K562 (cell line): ENCODE results near the gene MICALL2. TPM values are rescaled to one million over a fixed set of nuclear protein-coding genes. Genes with fewer than 3 reads are reported as not detected.
A peak's percentile ranks its signal among the peaks of the same experiment; 100 is the strongest.

ENCODE experiments used
- BACH1 ChIP-seq: fragments of 200-800 bp; sonication (Bioruptor generic); IDR thresholded peaks from 2 replicates; pipeline ENCODE4 v1.6.1; 2016; ENCODE audit warnings: missing genetic modification characterization, missing compliant biosample characterization
- CHD1 ChIP-seq: fragments of 200-600 bp; sonication (generic); IDR thresholded peaks from one replicate; pipeline ENCODE4 v1.6.1; 2012; ENCODE audit warnings: mild to moderate bottlenecking, moderate library complexity, low read length, inconsistent platforms
- CTBP1 ChIP-seq: fragments of 450-650 bp; IDR thresholded peaks from 2 replicates; pipeline ENCODE4 v1.6.1; 2016; ENCODE audit warnings: borderline replicate concordance
- ELF4 ChIP-seq: fragments of 450-650 bp; formaldehyde crosslinking; IDR thresholded peaks from 2 replicates; pipeline ENCODE4 v1.4.0; 2022; ENCODE audit warnings: missing genetic modification characterization
- MTA3 ChIP-seq: fragments of 450-650 bp; formaldehyde crosslinking; IDR thresholded peaks from 2 replicates; pipeline ENCODE4 v1.6.1; 2017; ENCODE audit warnings: mild to moderate bottlenecking, borderline replicate concordance
- NR2C2 ChIP-seq, 2 experiments: fragments of 200-800 bp in 1 of 2; sonication (Bioruptor generic) in 1 of 2; sonication (generic) in 1 of 2; formaldehyde crosslinking in 1 of 2; IDR thresholded peaks; 2 replicates each; pipeline versions ENCODE4 v1.6.1 to v1.8.0; 2016 to 2022; ENCODE audit warnings: mild to moderate bottlenecking in 1 of 2, missing compliant biosample characterization in 1 of 2, missing genetic modification characterization in 1 of 2, missing genetic modification reagents in 1 of 2
- PHF20 ChIP-seq: fragments of 450-650 bp; IDR thresholded peaks from 2 replicates; pipeline ENCODE4 v1.6.1; 2018; ENCODE audit not compliant: partially characterized antibody
- PRMT5 ChIP-seq: sonication (generic); formaldehyde crosslinking; IDR thresholded peaks from 2 replicates; pipeline ENCODE4 v1.5.0; 2020; ENCODE audit warnings: missing genetic modification reagents
- RBFOX2 ChIP-seq: fragments of 200-400 bp; formaldehyde crosslinking; IDR thresholded peaks from 2 replicates; pipeline ENCODE4 v1.6.1; 2017; ENCODE audit warnings: low read depth, mild to moderate bottlenecking, low read length, moderate library complexity
- XRCC5 ChIP-seq: fragments of 200-400 bp; formaldehyde crosslinking; IDR thresholded peaks from 2 replicates; pipeline ENCODE4 v1.6.1; 2017; ENCODE audit warnings: low read depth, mild to moderate bottlenecking, low read length
- ZBTB40 ChIP-seq, 2 experiments: fragments of 450-650 bp in 1 of 2; sonication (generic) in 1 of 2; formaldehyde crosslinking in 1 of 2; IDR thresholded peaks; 2 replicates each; pipeline versions ENCODE4 v1.7.1 to v1.9.0; 2016 to 2022; ENCODE audit warnings: inconsistent platforms in 1 of 2, mild to moderate bottlenecking in 1 of 2, missing genetic modification reagents in 1 of 2
- ZBTB9 ChIP-seq: fragments of 450-650 bp; formaldehyde crosslinking; IDR thresholded peaks from 2 replicates; pipeline ENCODE4 v1.4.0; 2020; ENCODE audit warnings: mild to moderate bottlenecking, moderate library complexity
- ZNF12 ChIP-seq: sonication (generic); formaldehyde crosslinking; IDR thresholded peaks from 2 replicates; pipeline ENCODE4 v1.4.0; 2020; ENCODE audit warnings: mild to moderate bottlenecking, missing genetic modification reagents
- ZNF165 ChIP-seq: fragments of 250-450 bp; sonication (Bioruptor Pico); IDR thresholded peaks from 2 replicates; pipeline ENCODE4 v1.4.0; 2020; ENCODE audit warnings: borderline replicate concordance
- ZNF224 ChIP-seq: sonication (generic); formaldehyde crosslinking; IDR thresholded peaks from 2 replicates; pipeline ENCODE4 v1.8.0; 2022; ENCODE audit warnings: mild to moderate bottlenecking, missing genetic modification reagents
- ZNF263 ChIP-seq: sonication (generic); formaldehyde crosslinking; IDR thresholded peaks from 2 replicates; pipeline ENCODE4 v1.8.0; 2022; ENCODE audit warnings: mild to moderate bottlenecking, missing genetic modification reagents, borderline replicate concordance
- polyA plus RNA-seq, 8 experiments: library from polyadenylated mRNA; depleted of rRNA in 4 of 8; stranded (reverse) in 5 of 8; unstranded in 3 of 8; fragments of >200 nt; fragmentation: Nextera tagmentation in 2 of 8; fragmentation: Illumina TruSeq in 1 of 8; extraction: Ambion mirVana in 2 of 8; extraction: Trizol in 1 of 8; gene quantifications; 2 replicates each; pipeline versions ENCODE4 v1.2.1 to v1.2.3, GENCODE V29; 2011 to 2014; ENCODE audit warnings: inconsistent platforms in 1 of 8, missing spikeins in 1 of 8
- total RNA-seq, 7 experiments: library from RNA; depleted of rRNA in 6 of 7; stranded (reverse); fragments of >200 nt in 6 of 7; fragmentation: Illumina TruSeq in 2 of 7; extraction: Trizol in 2 of 7; gene quantifications; 2 replicates each; pipeline versions ENCODE4 v1.2.1 to v1.2.3, GENCODE V29; 2011 to 2021; ENCODE audit warnings: low replicate concordance in 1 of 7

The MICALL2 gene
- total and polyA plus RNA-seq, 9 of the 15 experiments (the other 6 are each of a cell fraction or from before 2014, with no cell fraction given): 1.8 to 103 (median 17.0) TPM

DNA sequence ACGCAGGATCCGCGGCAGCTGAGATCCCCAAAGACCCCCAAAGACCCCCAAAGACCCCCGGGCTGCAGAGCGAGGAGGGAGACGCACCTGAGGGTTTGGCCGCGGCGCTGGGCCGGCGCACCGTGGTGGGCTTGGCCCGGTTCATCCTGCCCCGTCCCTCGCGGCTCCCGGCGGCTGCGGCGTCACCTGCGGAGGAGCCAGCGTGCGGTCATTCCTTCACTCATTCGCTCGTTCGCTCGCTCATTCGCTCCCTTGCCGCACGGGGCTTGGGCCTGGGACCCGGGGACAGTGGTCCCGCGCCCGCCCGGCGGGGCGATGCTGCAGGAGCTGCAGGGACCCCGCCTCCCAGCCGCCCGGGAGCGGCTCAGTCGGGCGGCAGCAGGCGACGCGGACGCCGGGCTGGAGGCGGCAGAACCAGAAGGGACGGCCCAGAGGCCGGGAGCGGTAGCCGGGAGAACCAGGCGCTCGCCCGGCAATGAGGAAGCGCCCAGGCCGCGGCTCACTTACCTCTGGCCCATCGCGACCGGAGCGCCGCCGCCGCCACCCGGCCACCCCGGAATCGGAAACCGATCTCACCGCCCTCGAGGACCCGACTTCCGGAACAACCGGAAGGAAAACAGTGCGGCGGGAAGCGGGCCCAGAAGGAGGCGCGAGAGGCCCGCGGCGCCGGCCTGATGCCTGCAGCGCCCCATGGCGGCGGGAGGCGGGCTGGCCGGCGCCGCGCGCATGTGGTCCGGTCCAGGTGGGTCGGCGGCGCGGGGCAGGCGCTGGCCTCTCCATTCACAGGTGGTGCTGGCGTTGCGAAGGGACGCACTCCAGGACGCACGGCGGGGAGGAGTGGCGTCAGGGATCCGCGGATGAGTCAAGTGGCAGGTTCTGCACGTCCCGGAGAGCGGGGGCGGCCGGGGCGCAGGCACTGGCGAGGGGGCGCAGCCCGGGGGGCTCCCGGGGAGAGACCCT is 44.8 kb upstream of the MICALL2 start, which contains the start of gene INTS1 (continued):
- TF ChIP-seq ZBTB40 (IDR thresholded peaks at IDR 0.05): peak; percentile 99
- no peak for TF ChIP-seq ZBTB40 (CRISPR knock-in tag; IDR thresholded peaks at IDR 0.05)
- peak; percentile 96 for TF ChIP-seq NR2C2 (CRISPR knock-in tag; IDR thresholded peaks at IDR 0.05)
- peak; percentile 100 for TF ChIP-seq NR2C2 (tag; IDR thresholded peaks at IDR 0.05)
- no peak for TF ChIP-seq ELF4 (CRISPR knock-in tag)
- TF ChIP-seq ZBTB9 (CRISPR knock-in tag): no peak
- no peak for TF ChIP-seq CHD1
- TF ChIP-seq PRMT5 (CRISPR knock-in tag): no peak
- no peak for TF ChIP-seq ZNF224 (CRISPR knock-in tag)
- peak; percentile 34; the same call in 1 of the 2 replicates for TF ChIP-seq XRCC5
- no peak for TF ChIP-seq ZNF165 (CRISPR knock-in tag)
- no peak for TF ChIP-seq BACH1 (tag)
- peak; percentile 96 for TF ChIP-seq RBFOX2
- TF ChIP-seq ZNF263 (CRISPR knock-in tag): no peak
- TF ChIP-seq ZNF12: no peak
- peak; percentile 63; the same call in 1 of the 2 replicates for TF ChIP-seq CTBP1
- TF ChIP-seq MTA3: peak; percentile 71
- TF ChIP-seq PHF20: peak; percentile 92
